K562 (cell line): ENCODE data around the gene AKNAD1. TPM values are rescaled to one million over a fixed set of nuclear protein-coding genes. Genes with fewer than 3 reads are reported as not detected.
A peak's percentile ranks its signal among the peaks of the same experiment; 100 is the strongest.

Experiments used
- ATAC-seq: fragments of 200-7000 bp; cut with Tn5 transposase; 3 replicates; pipeline ENCODE4 v1.9.1; 2020; ENCODE audit warnings: moderate library complexity
- BruUV-seq: library from RNA; stranded (reverse); fragments of 400-500 nt; replicated peaks from 2 replicates; lab custom pipeline; 2021; lab: Mats Ljungman, UMichigan
- CTCF ChIA-PET: fragments of 300-600 bp; formaldehyde crosslinking; extraction: SDS; loops from one replicate; lab custom pipeline; 2021; ENCODE audit warnings: low intra/inter-chr PET ratio; lab: Yijun Ruan, JAX
- POLR2A ChIA-PET: fragments of 300-600, 350-650 bp; sonication (Branson Sonifier 250); formaldehyde crosslinking; extraction: SDS; loops from one replicate; lab custom pipeline; 2021; ENCODE audit warnings: antibody characterized with exemption, inconsistent platforms; lab: Yijun Ruan, JAX
- DNase-seq, 4 experiments: peaks; one replicate each; pipeline versions ENCODE4 v3.0.0 to v3.0.0-alpha.2; 2011 to 2018; ENCODE audit warnings: low spot score in 3 of 4, mixed read lengths in 3 of 4; ENCODE audit errors: extremely low read depth in 1 of 4
- FAIRE-seq: peaks from 2 replicates; lab custom pipeline; 2011; peaks lifted over from hg19 to GRCh38; lab: Jason Lieb, UNC
- H2AFZ ChIP-seq: 2 replicates; pipeline ENCODE4 v1.6.0; 2011; ENCODE audit warnings: low read depth, low read length, control low read depth, inconsistent platforms
- H3K27ac ChIP-seq: fragments of 200-600 bp; 3 replicates; pipeline ENCODE4 v1.8.0; 2011; ENCODE audit warnings: low read depth, mild to moderate bottlenecking, control low read depth, inconsistent platforms, low read length, moderate library complexity, mixed read lengths; ENCODE audit errors: extremely low read depth
- H3K27me3 ChIP-seq, 2 experiments: fragments of 300-600 bp in 1 of 2; 2 replicates in 1 of 2; 3 replicates in 1 of 2; pipeline versions ENCODE4 v1.6.0 to v1.8.0; 2011; ENCODE audit warnings: inconsistent platforms in 2 of 2, low read length in 2 of 2, mild to moderate bottlenecking in 1 of 2, mixed read lengths in 1 of 2, moderate library complexity in 1 of 2; ENCODE audit not compliant: control insufficient read depth in 2 of 2, insufficient read depth in 2 of 2
- H3K36me3 ChIP-seq: fragments of 300-600 bp; 3 replicates; pipeline ENCODE4 v1.8.0; 2011; ENCODE audit warnings: mild to moderate bottlenecking, low read length, inconsistent platforms; ENCODE audit not compliant: control insufficient read depth, insufficient read depth
- H3K4me1 ChIP-seq, 2 experiments: fragments of 200-600 bp in 1 of 2; replicated peaks in 1 of 2; 2 replicates in 1 of 2; 3 replicates in 1 of 2; pipeline versions ENCODE4 v1.5.1 to v1.8.0; 2011; ENCODE audit warnings: inconsistent platforms in 2 of 2, low read length in 2 of 2, mild to moderate bottlenecking in 1 of 2, mixed read lengths in 1 of 2, moderate library complexity in 1 of 2; ENCODE audit not compliant: control insufficient read depth in 2 of 2, insufficient read depth in 2 of 2
- H3K4me2 ChIP-seq: 2 replicates; pipeline ENCODE4 v1.6.1; 2011; ENCODE audit warnings: low read length, control low read depth, inconsistent platforms, mixed read lengths; ENCODE audit not compliant: insufficient read depth
- H3K4me3 ChIP-seq: fragments of 200-600 bp; sonication (generic), shearing (Covaris generic); 2 replicates; pipeline ENCODE4 v1.5.1; 2016; ENCODE audit warnings: control low read depth, inconsistent platforms
- H3K79me2 ChIP-seq: fragments of 200-600 bp; 3 replicates; pipeline ENCODE4 v1.8.0; 2011; ENCODE audit warnings: low read length, inconsistent platforms; ENCODE audit not compliant: control insufficient read depth, insufficient read depth
- H3K9ac ChIP-seq, 2 experiments: 2 replicates each; pipeline versions ENCODE4 v1.6.0 to v1.6.1; 2011; ENCODE audit warnings: low read depth in 2 of 2, low read length in 2 of 2, control low read depth in 1 of 2, inconsistent platforms in 1 of 2, mild to moderate bottlenecking in 1 of 2, mixed read lengths in 1 of 2; ENCODE audit not compliant: insufficient read depth in 1 of 2
- H3K9me1 ChIP-seq: one replicate; pipeline ENCODE4 v1.6.0; 2011; ENCODE audit warnings: inconsistent platforms, mild to moderate bottlenecking, low read length, moderate library complexity; ENCODE audit not compliant: control insufficient read depth, insufficient read depth
- H3K9me3 ChIP-seq: replicated peaks from 2 replicates; pipeline ENCODE4 v1.5.1; 2011; ENCODE audit warnings: low read depth, low read length, inconsistent platforms; ENCODE audit not compliant: control insufficient read depth, insufficient read depth
- H4K20me1 ChIP-seq: replicated peaks from 2 replicates; pipeline ENCODE4 v1.6.1; 2011; ENCODE audit warnings: low read length, inconsistent platforms, mixed read lengths; ENCODE audit not compliant: control insufficient read depth, insufficient read depth
- ARID1B ChIP-seq: fragments of 450-650 bp; IDR thresholded peaks from 2 replicates; pipeline ENCODE4 v1.6.1; 2016; ENCODE audit warnings: antibody characterized with exemption, mild to moderate bottlenecking, inconsistent platforms
- ARNT ChIP-seq, 2 experiments: fragments of 450-650 bp; IDR thresholded peaks; 2 replicates each; pipeline ENCODE4 v1.6.1; 2016; ENCODE audit warnings: mild to moderate bottlenecking in 1 of 2
- ATF1 ChIP-seq, 2 experiments: fragments of 450-650 bp in 1 of 2; IDR thresholded peaks; 2 replicates each; pipeline ENCODE4 v1.6.1; 2016; ENCODE audit warnings: missing compliant biosample characterization in 1 of 2, missing genetic modification characterization in 1 of 2
- ATF7 ChIP-seq: fragments of 450-650 bp; IDR thresholded peaks from 2 replicates; pipeline ENCODE4 v1.7.1; 2014; ENCODE audit warnings: mild to moderate bottlenecking, moderate library complexity
- BHLHE40 ChIP-seq: IDR thresholded peaks from 2 replicates; pipeline ENCODE4 v1.6.1; 2011; ENCODE audit warnings: low read length, improper control_type of control experiment
- CBFA2T3 ChIP-seq: fragments of 450-650 bp; IDR thresholded peaks from 2 replicates; pipeline ENCODE4 v1.6.1; 2017
- CEBPG ChIP-seq, 3 experiments: fragments of 200-800 bp in 1 of 3; sonication (Bioruptor generic) in 1 of 3; sonication (generic) in 1 of 3; formaldehyde crosslinking in 1 of 3; IDR thresholded peaks in 2 of 3; conservative IDR thresholded peaks in 1 of 3; 2 replicates each; pipeline versions ENCODE4 v1.6.1 to v1.8.0; 2016 to 2022; ENCODE audit warnings: missing compliant biosample characterization in 2 of 3, missing genetic modification characterization in 2 of 3, mild to moderate bottlenecking in 1 of 3, missing genetic modification reagents in 1 of 3
- CTBP1 ChIP-seq: fragments of 450-650 bp; IDR thresholded peaks from 2 replicates; pipeline ENCODE4 v1.6.1; 2016; ENCODE audit warnings: borderline replicate concordance
- CXXC5 ChIP-seq: fragments of 250-450 bp; sonication (Bioruptor Pico); IDR thresholded peaks from 2 replicates; pipeline ENCODE4 v1.8.0; 2022; ENCODE audit warnings: inconsistent platforms, mild to moderate bottlenecking, moderate library complexity
- HDAC1 ChIP-seq, 2 experiments: fragments of 450-650 bp; IDR thresholded peaks; 2 replicates each; pipeline ENCODE4 v1.6.1; 2016 to 2017; ENCODE audit warnings: inconsistent platforms in 1 of 2, mild to moderate bottlenecking in 1 of 2, moderate library complexity in 1 of 2
- LCOR ChIP-seq: sonication (generic); formaldehyde crosslinking; IDR thresholded peaks from 2 replicates; pipeline ENCODE4 v1.8.0; 2022; ENCODE audit warnings: mild to moderate bottlenecking, missing genetic modification reagents
- NFIC ChIP-seq: fragments of 450-650 bp; IDR thresholded peaks from 2 replicates; pipeline ENCODE4 v1.6.1; 2017; ENCODE audit warnings: mild to moderate bottlenecking, inconsistent platforms
- NR4A1 ChIP-seq, 2 experiments: fragments of 250-450 bp in 1 of 2; fragments of 450-650 bp in 1 of 2; sonication (Bioruptor Pico) in 1 of 2; IDR thresholded peaks; 2 replicates each; pipeline versions ENCODE4 v1.4.0 to v1.6.1; 2016 to 2020; ENCODE audit warnings: mild to moderate bottlenecking in 2 of 2, missing compliant biosample characterization in 1 of 2, missing genetic modification characterization in 1 of 2, moderate library complexity in 1 of 2
- NRF1 ChIP-seq, 2 experiments: fragments of 450-650 bp; IDR thresholded peaks in 1 of 2; conservative IDR thresholded peaks in 1 of 2; 2 replicates each; pipeline ENCODE4 v1.6.1; 2014; ENCODE audit warnings: mild to moderate bottlenecking in 2 of 2
- PKNOX1 ChIP-seq: fragments of 450-650 bp; IDR thresholded peaks from 2 replicates; pipeline ENCODE4 v1.6.1; 2016
- RCOR1 ChIP-seq, 2 experiments: IDR thresholded peaks; 2 replicates each; pipeline ENCODE4 v1.6.1; 2012; ENCODE audit warnings: low read depth in 2 of 2, low read length in 2 of 2, borderline replicate concordance in 1 of 2, improper control_type of control experiment in 1 of 2
- SMARCA4 ChIP-seq: fragments of 450-650 bp; IDR thresholded peaks from 2 replicates; pipeline ENCODE4 v1.6.1; 2016
- VEZF1 ChIP-seq: fragments of 200-800 bp; sonication (Bioruptor generic); IDR thresholded peaks from 2 replicates; pipeline ENCODE4 v1.6.1; 2017; ENCODE audit warnings: missing genetic modification characterization, missing compliant biosample characterization
- WGBS: fragments of 100-300 bp; shearing (Covaris generic); methylation state at CpG from one replicate; pipeline ENCODE4 v1.1.6; 2016; ENCODE audit warnings: low coverage, mixed read lengths; ENCODE audit not compliant: insufficient coverage; ENCODE audit errors: missing lambda C conversion rate; 5-methylcytosine and 5-hydroxymethylcytosine counted together
- in situ Hi-C: fragments of 300-500 bp; cut with MboI; formaldehyde crosslinking; loops from 4 replicates; pipeline ENCODE4 v1.15.0; 2018; ENCODE audit warnings: inconsistent platforms, mixed read lengths
- intact Hi-C: fragments of 100-400 bp; cut with micrococcal nuclease; formaldehyde crosslinking; loops from 2 replicates; pipeline ENCODE4 v1.14.2; 2022
- polyA plus RNA-seq, 8 experiments: library from polyadenylated mRNA; depleted of rRNA in 4 of 8; stranded (reverse) in 5 of 8; unstranded in 3 of 8; fragments of >200 nt; fragmentation: Nextera tagmentation in 2 of 8; fragmentation: Illumina TruSeq in 1 of 8; extraction: Ambion mirVana in 2 of 8; extraction: Trizol in 1 of 8; gene quantifications; 2 replicates each; pipeline versions ENCODE4 v1.2.1 to v1.2.3, GENCODE V29; 2011 to 2014; ENCODE audit warnings: inconsistent platforms in 1 of 8, missing spikeins in 1 of 8
- total RNA-seq, 7 experiments: library from RNA; depleted of rRNA in 6 of 7; stranded (reverse); fragments of >200 nt in 6 of 7; fragmentation: Illumina TruSeq in 2 of 7; extraction: Trizol in 2 of 7; gene quantifications; 2 replicates each; pipeline versions ENCODE4 v1.2.1 to v1.2.3, GENCODE V29; 2011 to 2021; ENCODE audit warnings: low replicate concordance in 1 of 7

The AKNAD1 gene
- total and polyA plus RNA-seq, 9 of the 15 experiments (the other 6 are each of a cell fraction or from before 2014, with no cell fraction given), result 0.13 to 0.30 TPM; not detected in 7

GRCh38 chr1:108830119-108831008 is 26.5 kb downstream of the AKNAD1 start:
- H3K4me2 ChIP-seq, result peak overlapping the region; percentile 8; the same call in 1 of the 2 replicates
- no peaks in the 10 kb centered on the region for H3K9me3 ChIP-seq
- no peaks in the 10 kb centered on the region for H3K79me2 ChIP-seq
- FAIRE-seq, result peak; percentile 90
- in situ Hi-C loops, result no loop called here
- H3K9ac ChIP-seq, result peak overlapping the region in 1 of 2 experiments; percentile 5; a peak in 1 of 4 replicates
- ATAC-seq, result peak; percentile 89
- peaks cover 3 to 9% of the 10 kb centered on the region in 2 experiments; a peak in 4 of 5 replicates for H3K4me1 ChIP-seq
- H3K36me3 ChIP-seq, result no peaks in the 10 kb centered on the region
- no TSS peak for BruUV-seq
- POLR2A ChIA-PET, result interaction anchor here (0.6 to 1.6 kb wide), 5 partner anchors 8 to 68 kb away, joined by 3 to 5 read pairs (median 3); partner anchors contain the start of gene GPSM2
- no peaks in the 10 kb centered on the region for H3K9me1 ChIP-seq
- H3K27ac ChIP-seq, result no peak overlapping the region
- peak; percentile 58 to 85 (median 70) for DNase-seq
- intact Hi-C loops, result loop anchor here (5.0 kb wide), 1 partner anchor 47 kb away; the partner anchor contains the start of gene GPSM2
- H2AFZ ChIP-seq, result peak overlapping the region; percentile 47
- H3K4me3 ChIP-seq, result no peak overlapping the region
- no peaks in the 10 kb centered on the region for H4K20me1 ChIP-seq
- WGBS, result 17% methylated on average over 20 of the region's 20 CpGs
- CTCF ChIA-PET, result interaction anchor here (0.6 to 6.3 kb wide), 3 partner anchors 67 to 1026 kb away, joined by 3 to 89 read pairs (median 4); a partner anchor contains a TSS
- no peaks in the 10 kb centered on the region for H3K27me3 ChIP-seq
- 0 out of 2 replicates have a peak, but pooled peaks have one; percentile 26 for TF ChIP-seq LCOR (CRISPR knock-in tag)
- TF ChIP-seq RCOR1 (IDR thresholded peaks at IDR 0.05; ENCODE audit: borderline replicate concordance in 1 of 2, low read depth in 2 of 2, low read length in 2 of 2), result peak; percentile 53 to 99; a peak in 3 of 4 replicates
- peak; percentile 77 for TF ChIP-seq CBFA2T3
- TF ChIP-seq CXXC5 (CRISPR knock-in tag), result peak; percentile 74
- 0 out of 2 replicates have a peak, but pooled peaks have one; percentile 27 for TF ChIP-seq VEZF1 (CRISPR knock-in tag)
- TF ChIP-seq NFIC, result peak; percentile 28; the same call in 1 of the 2 replicates
- peak in 1 of 2 experiments; percentile 90; a peak in 2 of 4 replicates for TF ChIP-seq HDAC1 (IDR thresholded peaks at IDR 0.05)
- TF ChIP-seq BHLHE40, result peak; percentile 88
- no peak for TF ChIP-seq ARNT (IDR thresholded peaks at IDR 0.05)
- TF ChIP-seq NRF1 (conservative IDR thresholded peaks at IDR 0.05 in 1 of 2, IDR thresholded peaks at IDR 0.05 in 1 of 2), result peak; percentile 80 to 83
- peak; percentile 87 for TF ChIP-seq ARID1B
- 0 out of 2 replicates have a peak, but pooled peaks have one; percentile 51 for TF ChIP-seq NR4A1 (CRISPR knock-in tag; IDR thresholded peaks at IDR 0.05)
- no peak for TF ChIP-seq NR4A1 (tag; IDR thresholded peaks at IDR 0.05)
- TF ChIP-seq SMARCA4, result peak; percentile 91
- no peak for TF ChIP-seq CEBPG (CRISPR knock-in tag; IDR thresholded peaks at IDR 0.05)
- no peak for TF ChIP-seq CEBPG (tag; conservative IDR thresholded peaks at IDR 0.05 in 1 of 2, IDR thresholded peaks at IDR 0.05 in 1 of 2)
- TF ChIP-seq ATF1 (CRISPR knock-in tag; IDR thresholded peaks at IDR 0.05), result no peak
- TF ChIP-seq ATF1 (tag; IDR thresholded peaks at IDR 0.05), result peak; percentile 57; the same call in 1 of the 2 replicates
- TF ChIP-seq PKNOX1, result peak; percentile 76
- TF ChIP-seq ATF7, result peak; percentile 67
- TF ChIP-seq CTBP1, result peak; percentile 100
